H9 (cell line): ENCODE measurements around the gene DNAJB6. TPM values are rescaled to one million over a fixed set of nuclear protein-coding genes. Genes with fewer than 3 reads are reported as not detected.
A peak's percentile ranks its signal among the peaks of the same experiment; 100 is the strongest.

Source experiments
- DNase-seq: peaks from one replicate; pipeline ENCODE4 v3.0.0-alpha.2; 2017
- H2AFZ ChIP-seq: one replicate; pipeline ENCODE4 v1.6.1; 2013; ENCODE audit warnings: mild to moderate bottlenecking, low read length, control low read depth, moderate library complexity
- H2AK5ac ChIP-seq: 2 replicates; pipeline ENCODE4 v1.6.1; 2013; ENCODE audit warnings: low read length, control low read depth, mixed read lengths; ENCODE audit not compliant: insufficient read length
- H2BK120ac ChIP-seq: one replicate; pipeline ENCODE4 v1.6.1; 2013; ENCODE audit warnings: low read depth, mild to moderate bottlenecking, low read length, control low read depth, inconsistent platforms; ENCODE audit not compliant: poor library complexity, severe bottlenecking
- H2BK12ac ChIP-seq: 2 replicates; pipeline ENCODE4 v1.6.1; 2013; ENCODE audit warnings: low read length, control low read depth, mixed read lengths, low read depth; ENCODE audit not compliant: insufficient read length
- H2BK15ac ChIP-seq: 2 replicates; pipeline ENCODE4 v1.6.1; 2013; ENCODE audit warnings: low read depth, low read length, control low read depth
- H2BK20ac ChIP-seq: one replicate; pipeline ENCODE4 v1.6.1; 2013; ENCODE audit warnings: low read depth, mild to moderate bottlenecking, low read length, control low read depth, inconsistent platforms; ENCODE audit not compliant: poor library complexity, severe bottlenecking
- H2BK5ac ChIP-seq: 2 replicates; pipeline ENCODE4 v1.6.1; 2013; ENCODE audit warnings: low read length, control low read depth, mixed read lengths; ENCODE audit not compliant: insufficient read length
- H3K14ac ChIP-seq: 2 replicates; pipeline ENCODE4 v1.6.1; 2013; ENCODE audit warnings: low read length, control low read depth; ENCODE audit not compliant: insufficient read depth
- H3K18ac ChIP-seq: 2 replicates; pipeline ENCODE4 v1.6.1; 2013; ENCODE audit warnings: low read depth, mild to moderate bottlenecking, mixed read lengths, low read length, control low read depth; ENCODE audit not compliant: insufficient read length
- H3K23ac ChIP-seq: 2 replicates; pipeline ENCODE4 v1.6.1; 2013; ENCODE audit warnings: low read length, control low read depth, mixed read lengths, low read depth; ENCODE audit not compliant: insufficient read length
- H3K23me2 ChIP-seq: 2 replicates; pipeline ENCODE4 v1.6.1; 2013; ENCODE audit warnings: low read depth, mild to moderate bottlenecking, mixed read lengths, low read length, control low read depth; ENCODE audit not compliant: insufficient read length, poor library complexity, severe bottlenecking
- H3K27ac ChIP-seq: 2 replicates; pipeline ENCODE4 v1.5.1; 2013; ENCODE audit warnings: low read length, control low read depth, mixed read lengths, low read depth; ENCODE audit not compliant: insufficient read length
- H3K27me3 ChIP-seq: 2 replicates; pipeline ENCODE4 v1.6.1; 2013; ENCODE audit warnings: low read length, control low read depth, inconsistent platforms; ENCODE audit not compliant: insufficient read depth
- H3K4ac ChIP-seq: 2 replicates; pipeline ENCODE4 v1.6.1; 2013; ENCODE audit warnings: low read depth, mild to moderate bottlenecking, control low read depth, inconsistent platforms, low read length, moderate library complexity
- H3K4me1 ChIP-seq: 2 replicates; pipeline ENCODE4 v1.6.1; 2013; ENCODE audit warnings: low read length, control low read depth, inconsistent platforms; ENCODE audit not compliant: insufficient read depth
- H3K4me2 ChIP-seq: 2 replicates; pipeline ENCODE4 v1.6.1; 2013; ENCODE audit warnings: low read length, control low read depth, mixed read lengths; ENCODE audit not compliant: insufficient read length, insufficient read depth
- H3K56ac ChIP-seq: 2 replicates; pipeline ENCODE4 v1.6.1; 2013; ENCODE audit warnings: low read depth, mild to moderate bottlenecking, mixed read lengths, low read length, control low read depth; ENCODE audit not compliant: insufficient read length
- H3K79me1 ChIP-seq: 2 replicates; pipeline ENCODE4 v1.6.1; 2013; ENCODE audit warnings: low read depth, mild to moderate bottlenecking, moderate library complexity, low read length, control low read depth, inconsistent platforms; ENCODE audit not compliant: insufficient read depth, poor library complexity, severe bottlenecking
- H3K79me2 ChIP-seq: 2 replicates; pipeline ENCODE4 v1.6.1; 2013; ENCODE audit warnings: low read length, control low read depth, inconsistent platforms; ENCODE audit not compliant: insufficient read depth
- H3K9ac ChIP-seq: 2 replicates; pipeline ENCODE4 v1.6.1; 2013; ENCODE audit warnings: low read length, control low read depth, mixed read lengths; ENCODE audit not compliant: insufficient read length; ENCODE audit errors: extremely low read depth
- H3K9me3 ChIP-seq: one replicate; pipeline ENCODE4 v1.6.1; 2013; ENCODE audit warnings: low read depth, low read length, inconsistent platforms; ENCODE audit not compliant: control insufficient read depth
- H3T11ph ChIP-seq: one replicate; pipeline ENCODE4 v1.6.1; 2013; ENCODE audit warnings: mild to moderate bottlenecking, low read length, control low read depth, inconsistent platforms
- H4K20me1 ChIP-seq: one replicate; pipeline ENCODE4 v1.6.1; 2013; ENCODE audit not compliant: control insufficient read depth, insufficient read length, insufficient read depth
- H4K5ac ChIP-seq: 2 replicates; pipeline ENCODE4 v1.6.1; 2013; ENCODE audit warnings: low read depth, mild to moderate bottlenecking, mixed read lengths, low read length, control low read depth; ENCODE audit not compliant: insufficient read length
- H4K8ac ChIP-seq: replicated peaks from 2 replicates; pipeline ENCODE4 v1.6.1; 2013; ENCODE audit warnings: low read length, control low read depth, mixed read lengths, low read depth; ENCODE audit not compliant: insufficient read length
- H4K91ac ChIP-seq: 2 replicates; pipeline ENCODE4 v1.6.1; 2013; ENCODE audit warnings: low read depth, mild to moderate bottlenecking, moderate library complexity, mixed read lengths, low read length, control low read depth; ENCODE audit not compliant: insufficient read length
- H3K27ac Mint-ChIP-seq, 3 experiments: 2 replicates in 2 of 3; 3 replicates in 1 of 3; pipeline ENCODE4 v1.8.0; 2020 to 2021; ENCODE audit warnings: mixed read lengths in 3 of 3, mild to moderate bottlenecking in 1 of 3, moderate library complexity in 1 of 3
- H3K27me3 Mint-ChIP-seq: 2 replicates; pipeline ENCODE4 v1.8.0; 2021; ENCODE audit warnings: low read depth, mild to moderate bottlenecking, moderate library complexity, mixed read lengths
- H3K36me3 Mint-ChIP-seq, 3 experiments: 2 replicates in 2 of 3; 3 replicates in 1 of 3; pipeline ENCODE4 v1.8.0; 2020 to 2021; ENCODE audit warnings: low read depth in 3 of 3, mixed read lengths in 3 of 3; ENCODE audit not compliant: insufficient read depth in 1 of 3
- H3K4me1 Mint-ChIP-seq, 2 experiments: 2 replicates each; pipeline ENCODE4 v1.8.0; 2020; ENCODE audit warnings: mixed read lengths in 2 of 2
- H3K4me3 Mint-ChIP-seq, 2 experiments: 2 replicates in 1 of 2; 3 replicates in 1 of 2; pipeline ENCODE4 v1.8.0; 2020 to 2021; ENCODE audit warnings: mild to moderate bottlenecking in 2 of 2, mixed read lengths in 2 of 2, moderate library complexity in 1 of 2
- H3K9me3 Mint-ChIP-seq, 2 experiments: 2 replicates in 1 of 2; 3 replicates in 1 of 2; pipeline ENCODE4 v1.8.0; 2020; ENCODE audit warnings: mild to moderate bottlenecking in 2 of 2, mixed read lengths in 2 of 2, moderate library complexity in 1 of 2
- whole genome bisulfite sequencing: extraction: QIAGEN DNeasy Blood & Tissue Kit; methylation state at CpG from one replicate; pipeline ENCODE4 v1.1.7; 2013; ENCODE audit warnings: missing lambda C conversion rate, low lambda C conversion rate, mixed read lengths; ENCODE audit not compliant: insufficient read length; ENCODE audit errors: extremely low coverage; 5-methylcytosine and 5-hydroxymethylcytosine counted together
- total RNA-seq: library from RNA; stranded (reverse); gene quantifications from 2 replicates; pipeline ENCODE4 v1.2.1, GENCODE V29; 2021
- TF ChIP-seq, protein P1 (sequence below): fragments of 200-600 bp; sonication (generic); conservative IDR thresholded peaks from 3 replicates; pipeline ENCODE4 v1.8.0; 2021; ENCODE audit warnings: antibody characterized with exemption, mild to moderate bottlenecking

Gene DNAJB6
- total RNA-seq, 1 experiment from 2014 or later: 215 TPM

DNA sequence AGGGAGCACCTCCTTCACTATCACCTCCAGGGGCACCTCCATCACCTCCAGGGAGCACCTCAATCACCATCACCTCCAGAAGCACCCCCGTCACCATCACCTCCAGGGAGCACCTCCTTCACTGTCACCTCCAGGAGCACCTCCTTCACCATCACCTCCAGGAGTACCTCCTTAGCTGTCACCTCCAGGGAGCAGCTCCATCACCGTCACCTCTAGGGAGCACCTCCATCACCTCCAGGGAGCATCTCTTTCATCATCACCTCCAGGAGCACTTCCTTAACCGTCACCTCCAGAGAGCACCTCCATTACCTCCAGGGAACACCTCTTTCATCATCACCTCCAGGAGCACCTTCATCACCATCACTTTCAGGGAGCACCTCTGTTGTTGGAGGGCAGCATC, 103.0 kb downstream of the DNAJB6 start:
- Histone ChIP-seq H3K4me2 (no peak overlapping the region), H2BK120ac (no peak overlapping the region), H2BK20ac (no peak overlapping the region), H3K23me2 (no peaks in the 10 kb centered on the region), H4K91ac (no peak overlapping the region), H3K4ac (no peak overlapping the region), H3K18ac (no peak overlapping the region), H3K56ac (no peak overlapping the region), H3T11ph (no peak overlapping the region), H3K79me1 (no peaks in the 10 kb centered on the region), H3K27ac (no peak overlapping the region), H2AK5ac (no peak overlapping the region), H2AFZ (no peak overlapping the region), H3K9me3 (no peaks in the 10 kb centered on the region), H3K4me1 (no peaks in the 10 kb centered on the region), H3K14ac (no peak overlapping the region), H3K79me2 (no peaks in the 10 kb centered on the region), H3K9ac (no peak overlapping the region), H4K8ac (no peak overlapping the region), H2BK12ac (no peak overlapping the region), H2BK15ac (no peak overlapping the region), H4K20me1 (no peaks in the 10 kb centered on the region), H3K23ac (no peak overlapping the region), H3K27me3 (no peaks in the 10 kb centered on the region), H2BK5ac (no peak overlapping the region), H4K5ac (no peak overlapping the region)
- peaks cover 21 to 36% of the 10 kb centered on the region in 2 experiments for H3K9me3 Mint-ChIP-seq
- peaks cover 0 to 11% (median 7%) of the 10 kb centered on the region in 3 experiments; a peak in 4 of 7 replicates for H3K36me3 Mint-ChIP-seq
- TF ChIP-seq, protein P1, sequence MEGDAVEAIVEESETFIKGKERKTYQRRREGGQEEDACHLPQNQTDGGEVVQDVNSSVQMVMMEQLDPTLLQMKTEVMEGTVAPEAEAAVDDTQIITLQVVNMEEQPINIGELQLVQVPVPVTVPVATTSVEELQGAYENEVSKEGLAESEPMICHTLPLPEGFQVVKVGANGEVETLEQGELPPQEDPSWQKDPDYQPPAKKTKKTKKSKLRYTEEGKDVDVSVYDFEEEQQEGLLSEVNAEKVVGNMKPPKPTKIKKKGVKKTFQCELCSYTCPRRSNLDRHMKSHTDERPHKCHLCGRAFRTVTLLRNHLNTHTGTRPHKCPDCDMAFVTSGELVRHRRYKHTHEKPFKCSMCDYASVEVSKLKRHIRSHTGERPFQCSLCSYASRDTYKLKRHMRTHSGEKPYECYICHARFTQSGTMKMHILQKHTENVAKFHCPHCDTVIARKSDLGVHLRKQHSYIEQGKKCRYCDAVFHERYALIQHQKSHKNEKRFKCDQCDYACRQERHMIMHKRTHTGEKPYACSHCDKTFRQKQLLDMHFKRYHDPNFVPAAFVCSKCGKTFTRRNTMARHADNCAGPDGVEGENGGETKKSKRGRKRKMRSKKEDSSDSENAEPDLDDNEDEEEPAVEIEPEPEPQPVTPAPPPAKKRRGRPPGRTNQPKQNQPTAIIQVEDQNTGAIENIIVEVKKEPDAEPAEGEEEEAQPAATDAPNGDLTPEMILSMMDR: no peak
- peak overlapping the region in 1 of 2 experiments; percentile 3; a peak in 1 of 5 replicates for H3K4me3 Mint-ChIP-seq
- DNase-seq: no peak
- H3K4me1 Mint-ChIP-seq: no peaks in the 10 kb centered on the region
- peaks cover 52% of the 10 kb centered on the region for H3K27me3 Mint-ChIP-seq
- H3K27ac Mint-ChIP-seq: no peak overlapping the region
- WGBS: no CpG with 5 or more reads among the region's 3 CpGs
